ENCODE data around the gene CD82.

The CD82 gene

GRCh38 chr11:44566952-44567875, 1.8 kb downstream of the CD82 start:
- TF ChIP-seq CTCF (IDR thresholded peaks at IDR 0.05), result no peak

GRCh38 chr11:44567876-44568256, 2.4 kb downstream of the CD82 start:
- TF ChIP-seq CTCF (IDR thresholded peaks at IDR 0.05), result no peak

- no peak for TF ChIP-seq CTCF (IDR thresholded peaks at IDR 0.05)
Measured at GRCh38 chr11:44568331-44568657, 2.8 kb downstream of the CD82 start.

GRCh38 chr11:44568658-44569473, 3.4 kb downstream of the CD82 start:
- TF ChIP-seq CTCF (IDR thresholded peaks at IDR 0.05), result no peak

- TF ChIP-seq CTCF (IDR thresholded peaks at IDR 0.05), result no peak
Measured at GRCh38 chr11:44570411-44571155, 5.1 kb downstream of the CD82 start.

GRCh38 chr11:44571871-44572270, 6.4 kb downstream of the CD82 start:
- TF ChIP-seq CTCF (IDR thresholded peaks at IDR 0.05), result no peak

GRCh38 chr11:44572436-44572835, 7.0 kb downstream of the CD82 start:
- TF ChIP-seq CTCF (IDR thresholded peaks at IDR 0.05), result no peak

Data from LNCAP (cell line).